HEK293 (cell line): ENCODE measurements around the gene RHBG.

Experiments
- BCL11B ChIP-seq: fragments of 450-650 bp; formaldehyde crosslinking; IDR thresholded peaks from 2 replicates; pipeline ENCODE4 v1.5.1; 2016; ENCODE audit warnings: low read depth, missing biosample characterization, missing genetic modification characterization
- FEZF1 ChIP-seq: fragments of 450-650 bp; formaldehyde crosslinking; IDR thresholded peaks from 2 replicates; pipeline ENCODE4 v1.5.1; 2016; ENCODE audit warnings: missing biosample characterization, missing genetic modification characterization
- KLF9 ChIP-seq: fragments of 450-650 bp; formaldehyde crosslinking; IDR thresholded peaks from 2 replicates; pipeline ENCODE4 v1.5.1; 2016; ENCODE audit warnings: missing biosample characterization, missing genetic modification characterization, low read depth
- PRDM1 ChIP-seq: fragments of 450-650 bp; formaldehyde crosslinking; IDR thresholded peaks from 2 replicates; pipeline ENCODE4; 2016; ENCODE audit warnings: missing biosample characterization, missing genetic modification characterization
- REPIN1 ChIP-seq: fragments of 450-650 bp; formaldehyde crosslinking; IDR thresholded peaks from 2 replicates; pipeline ENCODE4 v1.5.1; 2017; ENCODE audit warnings: missing biosample characterization, missing genetic modification characterization, low read depth
- SCRT2 ChIP-seq: fragments of 450-650 bp; formaldehyde crosslinking; IDR thresholded peaks from 2 replicates; pipeline ENCODE4 v1.5.1; 2016; ENCODE audit warnings: missing biosample characterization, missing genetic modification characterization
- SP2 ChIP-seq: fragments of 450-650 bp; formaldehyde crosslinking; IDR thresholded peaks from 2 replicates; pipeline ENCODE4 v1.5.1; 2016; ENCODE audit warnings: missing biosample characterization, missing genetic modification characterization
- ZFP69B ChIP-seq: fragments of 450-650 bp; formaldehyde crosslinking; IDR thresholded peaks from 2 replicates; pipeline ENCODE4 v1.5.1; 2016; ENCODE audit warnings: missing biosample characterization, missing genetic modification characterization
- ZNF112 ChIP-seq: fragments of 450-650 bp; formaldehyde crosslinking; IDR thresholded peaks from 2 replicates; pipeline ENCODE4 v1.5.0; 2017; ENCODE audit warnings: missing biosample characterization, missing genetic modification characterization
- ZNF155 ChIP-seq: fragments of 450-650 bp; formaldehyde crosslinking; IDR thresholded peaks from 2 replicates; pipeline ENCODE4 v1.5.1; 2016; ENCODE audit warnings: missing biosample characterization, missing genetic modification characterization
- ZNF214 ChIP-seq: fragments of 450-650 bp; formaldehyde crosslinking; IDR thresholded peaks from 2 replicates; pipeline ENCODE4 v1.5.1; 2017; ENCODE audit warnings: missing biosample characterization, mild to moderate bottlenecking, missing genetic modification characterization, borderline replicate concordance
- ZNF223 ChIP-seq: fragments of 450-650 bp; formaldehyde crosslinking; IDR thresholded peaks from 2 replicates; pipeline ENCODE4 v1.5.1; 2016; ENCODE audit warnings: missing biosample characterization, missing genetic modification characterization
- ZNF274 ChIP-seq, 2 experiments: fragments of 200-500 bp in 1 of 2; fragments of 450-650 bp in 1 of 2; sonication (Bioruptor generic) in 1 of 2; formaldehyde crosslinking in 1 of 2; IDR thresholded peaks; 2 replicates each; pipeline versions ENCODE4 v1.5.1 to v1.6.1; 2014 to 2016; ENCODE audit warnings: borderline replicate concordance in 1 of 2, inconsistent platforms in 1 of 2, low read length in 1 of 2, missing biosample characterization in 1 of 2, missing genetic modification characterization in 1 of 2
- ZNF335 ChIP-seq: fragments of 450-650 bp; formaldehyde crosslinking; conservative IDR thresholded peaks from 2 replicates; pipeline ENCODE4 v1.5.1; 2016; ENCODE audit warnings: missing biosample characterization, missing genetic modification characterization
- ZNF341 ChIP-seq: fragments of 450-650 bp; formaldehyde crosslinking; IDR thresholded peaks from 2 replicates; pipeline ENCODE4; 2016; ENCODE audit warnings: low read depth, missing biosample characterization, missing genetic modification characterization
- ZNF350 ChIP-seq: fragments of 450-650 bp; formaldehyde crosslinking; IDR thresholded peaks from 2 replicates; pipeline ENCODE4 v1.5.0; 2017; ENCODE audit warnings: missing biosample characterization, mild to moderate bottlenecking, missing genetic modification characterization
- ZNF501 ChIP-seq: fragments of 450-650 bp; formaldehyde crosslinking; IDR thresholded peaks from 2 replicates; pipeline ENCODE4 v1.5.1; 2016; ENCODE audit warnings: missing biosample characterization, missing genetic modification characterization
- ZNF571 ChIP-seq: fragments of 450-650 bp; formaldehyde crosslinking; IDR thresholded peaks from 2 replicates; pipeline ENCODE4 v1.5.0; 2017; ENCODE audit warnings: missing biosample characterization, missing genetic modification characterization
- ZNF623 ChIP-seq: fragments of 450-650 bp; formaldehyde crosslinking; IDR thresholded peaks from 2 replicates; pipeline ENCODE4 v1.5.1; 2016; ENCODE audit warnings: missing biosample characterization, missing genetic modification characterization
- ZNF664 ChIP-seq: fragments of 450-650 bp; formaldehyde crosslinking; IDR thresholded peaks from 2 replicates; pipeline ENCODE4 v1.5.1; 2016; ENCODE audit warnings: missing biosample characterization, missing genetic modification characterization
- ZNF707 ChIP-seq: fragments of 450-650 bp; formaldehyde crosslinking; IDR thresholded peaks from 2 replicates; pipeline ENCODE4 v1.5.1; 2016; ENCODE audit warnings: missing biosample characterization, missing genetic modification characterization
- ZNF747 ChIP-seq: fragments of 450-650 bp; formaldehyde crosslinking; IDR thresholded peaks from 2 replicates; pipeline ENCODE4 v1.5.1; 2016; ENCODE audit warnings: missing biosample characterization, missing genetic modification characterization
- ZNF792 ChIP-seq: fragments of 450-650 bp; formaldehyde crosslinking; IDR thresholded peaks from 2 replicates; pipeline ENCODE4 v1.5.1; 2016; ENCODE audit warnings: missing biosample characterization, missing genetic modification characterization
- ZNF843 ChIP-seq: fragments of 450-650 bp; formaldehyde crosslinking; IDR thresholded peaks from 2 replicates; pipeline ENCODE4 v1.5.1; 2016; ENCODE audit warnings: missing biosample characterization, missing genetic modification characterization
- ZSCAN18 ChIP-seq: fragments of 450-650 bp; formaldehyde crosslinking; IDR thresholded peaks from 2 replicates; pipeline ENCODE4 v1.5.1; 2016; ENCODE audit warnings: missing biosample characterization, missing genetic modification characterization
- TF ChIP-seq, protein P1 (sequence below): fragments of 450-650 bp; formaldehyde crosslinking; IDR thresholded peaks from 2 replicates; pipeline ENCODE4 v1.5.1; 2016; ENCODE audit warnings: missing biosample characterization, missing genetic modification characterization, borderline replicate concordance
- TF ChIP-seq, protein P2 (sequence below): fragments of 450-650 bp; formaldehyde crosslinking; IDR thresholded peaks from 2 replicates; pipeline ENCODE4 v1.5.1; 2016; ENCODE audit warnings: missing biosample characterization, missing genetic modification characterization
- TF ChIP-seq, protein P3 (sequence below): fragments of 450-650 bp; formaldehyde crosslinking; IDR thresholded peaks from 2 replicates; pipeline ENCODE4 v1.5.1; 2016; ENCODE audit warnings: missing biosample characterization, missing genetic modification characterization
- TF ChIP-seq, protein P4 (sequence below): sonication (generic); formaldehyde crosslinking; IDR thresholded peaks from 2 replicates; pipeline ENCODE4 v1.8.1; 2022; ENCODE audit warnings: mild to moderate bottlenecking, moderate library complexity, missing genetic modification reagents

The RHBG gene

DNA sequence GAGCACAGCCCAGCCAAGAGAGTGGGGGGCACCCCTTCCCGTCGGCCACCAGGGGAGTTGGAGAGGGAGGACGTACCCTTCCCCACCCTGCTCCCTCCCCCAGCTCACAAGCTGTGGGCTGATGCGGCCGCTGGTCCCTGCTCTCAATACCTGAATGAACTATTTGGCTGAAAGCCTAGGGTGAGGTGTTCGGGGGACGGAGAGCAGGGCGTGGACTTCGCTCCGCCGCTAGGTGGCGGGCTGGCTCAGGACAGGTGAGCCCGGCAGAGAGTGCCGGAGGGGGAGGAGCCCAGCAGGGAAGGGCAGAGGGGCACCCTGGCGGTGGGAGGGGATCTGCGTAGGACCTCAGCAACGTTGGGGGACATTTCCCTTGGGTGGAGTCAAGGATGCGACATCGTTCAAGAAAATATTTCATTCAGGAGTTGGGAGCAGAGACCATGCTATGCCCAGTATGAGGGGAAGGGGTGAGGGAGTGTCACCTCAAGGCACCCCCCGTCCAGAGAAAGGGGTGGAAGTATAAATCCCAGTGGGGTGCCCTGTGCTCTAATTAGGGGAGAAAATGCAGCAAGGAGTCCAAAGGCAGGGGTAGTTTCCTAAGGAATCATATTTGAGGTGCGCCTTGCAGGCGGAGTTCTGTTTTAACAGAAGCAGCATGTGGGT lies 12.0 kb upstream of the RHBG start (continued):
- TF ChIP-seq, protein P1, sequence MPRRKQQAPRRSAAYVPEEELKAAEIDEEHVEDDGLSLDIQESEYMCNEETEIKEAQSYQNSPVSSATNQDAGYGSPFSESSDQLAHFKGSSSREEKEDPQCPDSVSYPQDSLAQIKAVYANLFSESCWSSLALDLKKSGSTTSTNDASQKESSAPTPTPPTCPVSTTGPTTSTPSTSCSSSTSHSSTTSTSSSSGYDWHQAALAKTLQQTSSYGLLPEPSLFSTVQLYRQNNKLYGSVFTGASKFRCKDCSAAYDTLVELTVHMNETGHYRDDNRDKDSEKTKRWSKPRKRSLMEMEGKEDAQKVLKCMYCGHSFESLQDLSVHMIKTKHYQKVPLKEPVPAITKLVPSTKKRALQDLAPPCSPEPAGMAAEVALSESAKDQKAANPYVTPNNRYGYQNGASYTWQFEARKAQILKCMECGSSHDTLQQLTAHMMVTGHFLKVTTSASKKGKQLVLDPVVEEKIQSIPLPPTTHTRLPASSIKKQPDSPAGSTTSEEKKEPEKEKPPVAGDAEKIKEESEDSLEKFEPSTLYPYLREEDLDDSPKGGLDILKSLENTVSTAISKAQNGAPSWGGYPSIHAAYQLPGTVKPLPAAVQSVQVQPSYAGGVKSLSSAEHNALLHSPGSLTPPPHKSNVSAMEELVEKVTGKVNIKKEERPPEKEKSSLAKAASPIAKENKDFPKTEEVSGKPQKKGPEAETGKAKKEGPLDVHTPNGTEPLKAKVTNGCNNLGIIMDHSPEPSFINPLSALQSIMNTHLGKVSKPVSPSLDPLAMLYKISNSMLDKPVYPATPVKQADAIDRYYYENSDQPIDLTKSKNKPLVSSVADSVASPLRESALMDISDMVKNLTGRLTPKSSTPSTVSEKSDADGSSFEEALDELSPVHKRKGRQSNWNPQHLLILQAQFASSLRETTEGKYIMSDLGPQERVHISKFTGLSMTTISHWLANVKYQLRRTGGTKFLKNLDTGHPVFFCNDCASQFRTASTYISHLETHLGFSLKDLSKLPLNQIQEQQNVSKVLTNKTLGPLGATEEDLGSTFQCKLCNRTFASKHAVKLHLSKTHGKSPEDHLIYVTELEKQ (tag by site-specific recombination) = no peak
- TF ChIP-seq ZNF792 (no peak), ZNF223 (tag by site-specific recombination) (no peak), ZNF274 (IDR thresholded peaks at IDR 0.05; ENCODE audit: low read length) (no peak), ZNF274 (tag by site-specific recombination; IDR thresholded peaks at IDR 0.05; ENCODE audit: borderline replicate concordance) (no peak), ZSCAN18 (tag by site-specific recombination) (no peak), BCL11B (tag by site-specific recombination) (no peak), ZNF155 (no peak), ZNF350 (no peak), ZNF501 (tag by site-specific recombination) (0 out of 2 replicates have a peak, but pooled peaks have one; percentile 26), FEZF1 (tag by site-specific recombination) (no peak), KLF9 (tag by site-specific recombination) (peak; percentile 47; the same call in 1 of the 2 replicates), ZNF843 (tag by site-specific recombination) (no peak), ZNF112 (tag by site-specific recombination) (no peak), ZNF214 (tag by site-specific recombination) (no peak), ZNF341 (peak; percentile 98), SCRT2 (tag by site-specific recombination) (0 out of 2 replicates have a peak, but pooled peaks have one; percentile 10), ZNF707 (tag by site-specific recombination) (no peak), ZFP69B (no peak), ZNF664 (tag by site-specific recombination) (no peak), ZNF747 (no peak), ZNF571 (tag by site-specific recombination) (no peak), PRDM1 (tag by site-specific recombination) (no peak), ZNF335 (tag by site-specific recombination) (peak; percentile 52; the same call in 1 of the 2 replicates), SP2 (no peak), REPIN1 (tag by site-specific recombination) (no peak), ZNF623 (tag by site-specific recombination) (no peak)
- TF ChIP-seq, protein P2, sequence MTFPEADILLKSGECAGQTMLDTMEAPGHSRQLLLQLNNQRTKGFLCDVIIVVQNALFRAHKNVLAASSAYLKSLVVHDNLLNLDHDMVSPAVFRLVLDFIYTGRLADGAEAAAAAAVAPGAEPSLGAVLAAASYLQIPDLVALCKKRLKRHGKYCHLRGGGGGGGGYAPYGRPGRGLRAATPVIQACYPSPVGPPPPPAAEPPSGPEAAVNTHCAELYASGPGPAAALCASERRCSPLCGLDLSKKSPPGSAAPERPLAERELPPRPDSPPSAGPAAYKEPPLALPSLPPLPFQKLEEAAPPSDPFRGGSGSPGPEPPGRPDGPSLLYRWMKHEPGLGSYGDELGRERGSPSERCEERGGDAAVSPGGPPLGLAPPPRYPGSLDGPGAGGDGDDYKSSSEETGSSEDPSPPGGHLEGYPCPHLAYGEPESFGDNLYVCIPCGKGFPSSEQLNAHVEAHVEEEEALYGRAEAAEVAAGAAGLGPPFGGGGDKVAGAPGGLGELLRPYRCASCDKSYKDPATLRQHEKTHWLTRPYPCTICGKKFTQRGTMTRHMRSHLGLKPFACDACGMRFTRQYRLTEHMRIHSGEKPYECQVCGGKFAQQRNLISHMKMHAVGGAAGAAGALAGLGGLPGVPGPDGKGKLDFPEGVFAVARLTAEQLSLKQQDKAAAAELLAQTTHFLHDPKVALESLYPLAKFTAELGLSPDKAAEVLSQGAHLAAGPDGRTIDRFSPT (tag by site-specific recombination) = peak; percentile 90
- TF ChIP-seq, protein P3, sequence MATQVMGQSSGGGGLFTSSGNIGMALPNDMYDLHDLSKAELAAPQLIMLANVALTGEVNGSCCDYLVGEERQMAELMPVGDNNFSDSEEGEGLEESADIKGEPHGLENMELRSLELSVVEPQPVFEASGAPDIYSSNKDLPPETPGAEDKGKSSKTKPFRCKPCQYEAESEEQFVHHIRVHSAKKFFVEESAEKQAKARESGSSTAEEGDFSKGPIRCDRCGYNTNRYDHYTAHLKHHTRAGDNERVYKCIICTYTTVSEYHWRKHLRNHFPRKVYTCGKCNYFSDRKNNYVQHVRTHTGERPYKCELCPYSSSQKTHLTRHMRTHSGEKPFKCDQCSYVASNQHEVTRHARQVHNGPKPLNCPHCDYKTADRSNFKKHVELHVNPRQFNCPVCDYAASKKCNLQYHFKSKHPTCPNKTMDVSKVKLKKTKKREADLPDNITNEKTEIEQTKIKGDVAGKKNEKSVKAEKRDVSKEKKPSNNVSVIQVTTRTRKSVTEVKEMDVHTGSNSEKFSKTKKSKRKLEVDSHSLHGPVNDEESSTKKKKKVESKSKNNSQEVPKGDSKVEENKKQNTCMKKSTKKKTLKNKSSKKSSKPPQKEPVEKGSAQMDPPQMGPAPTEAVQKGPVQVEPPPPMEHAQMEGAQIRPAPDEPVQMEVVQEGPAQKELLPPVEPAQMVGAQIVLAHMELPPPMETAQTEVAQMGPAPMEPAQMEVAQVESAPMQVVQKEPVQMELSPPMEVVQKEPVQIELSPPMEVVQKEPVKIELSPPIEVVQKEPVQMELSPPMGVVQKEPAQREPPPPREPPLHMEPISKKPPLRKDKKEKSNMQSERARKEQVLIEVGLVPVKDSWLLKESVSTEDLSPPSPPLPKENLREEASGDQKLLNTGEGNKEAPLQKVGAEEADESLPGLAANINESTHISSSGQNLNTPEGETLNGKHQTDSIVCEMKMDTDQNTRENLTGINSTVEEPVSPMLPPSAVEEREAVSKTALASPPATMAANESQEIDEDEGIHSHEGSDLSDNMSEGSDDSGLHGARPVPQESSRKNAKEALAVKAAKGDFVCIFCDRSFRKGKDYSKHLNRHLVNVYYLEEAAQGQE (tag by site-specific recombination) = no peak
- TF ChIP-seq, protein P4, sequence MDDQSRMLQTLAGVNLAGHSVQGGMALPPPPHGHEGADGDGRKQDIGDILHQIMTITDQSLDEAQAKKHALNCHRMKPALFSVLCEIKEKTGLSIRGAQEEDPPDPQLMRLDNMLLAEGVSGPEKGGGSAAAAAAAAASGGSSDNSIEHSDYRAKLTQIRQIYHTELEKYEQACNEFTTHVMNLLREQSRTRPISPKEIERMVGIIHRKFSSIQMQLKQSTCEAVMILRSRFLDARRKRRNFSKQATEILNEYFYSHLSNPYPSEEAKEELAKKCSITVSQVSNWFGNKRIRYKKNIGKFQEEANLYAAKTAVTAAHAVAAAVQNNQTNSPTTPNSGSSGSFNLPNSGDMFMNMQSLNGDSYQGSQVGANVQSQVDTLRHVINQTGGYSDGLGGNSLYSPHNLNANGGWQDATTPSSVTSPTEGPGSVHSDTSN (CRISPR knock-in tag) = no peak
